ENCODE data around the gene OGFOD2. TPM values are rescaled to one million over a fixed set of nuclear protein-coding genes. Genes with fewer than 3 reads are reported as not detected.
"Not testable (repeated sequence)": the region's sequence is repeated elsewhere in the genome, so short reads cannot be mapped to it uniquely, and the experiment has no call there.

The OGFOD2 gene
- total RNA-seq, 4 donors from 2014 or later: 12.0 to 36.0 (median 18.4) TPM

DNA sequence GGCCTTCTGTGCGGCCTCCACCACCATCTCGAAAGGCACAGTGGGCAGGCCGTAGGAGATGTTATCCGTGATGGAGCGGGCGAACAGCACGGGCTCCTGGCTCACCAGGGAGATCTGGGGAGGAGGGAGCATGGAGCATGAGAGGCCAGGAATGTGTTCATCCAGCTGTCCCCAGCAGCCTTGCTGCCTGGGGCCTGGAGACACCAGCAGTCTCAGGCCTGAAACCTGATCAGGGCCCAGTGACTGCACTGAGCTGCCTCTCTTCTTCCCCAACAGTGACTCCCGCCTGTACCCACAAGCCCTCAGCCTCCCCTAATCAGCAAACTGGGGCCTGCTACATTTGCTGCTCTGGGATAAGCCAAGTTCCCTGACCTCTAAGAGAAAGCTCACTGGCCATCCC, 39.7 kb upstream of the OGFOD2 start:
- TF ChIP-seq POLR2A (IDR thresholded peaks at IDR 0.05) (no peak), POLR2AphosphoS5 (IDR thresholded peaks at IDR 0.05) (no peak), EP300 (IDR thresholded peaks at IDR 0.05; ENCODE audit: low read depth) (no peak)
- TF ChIP-seq, protein P1, sequence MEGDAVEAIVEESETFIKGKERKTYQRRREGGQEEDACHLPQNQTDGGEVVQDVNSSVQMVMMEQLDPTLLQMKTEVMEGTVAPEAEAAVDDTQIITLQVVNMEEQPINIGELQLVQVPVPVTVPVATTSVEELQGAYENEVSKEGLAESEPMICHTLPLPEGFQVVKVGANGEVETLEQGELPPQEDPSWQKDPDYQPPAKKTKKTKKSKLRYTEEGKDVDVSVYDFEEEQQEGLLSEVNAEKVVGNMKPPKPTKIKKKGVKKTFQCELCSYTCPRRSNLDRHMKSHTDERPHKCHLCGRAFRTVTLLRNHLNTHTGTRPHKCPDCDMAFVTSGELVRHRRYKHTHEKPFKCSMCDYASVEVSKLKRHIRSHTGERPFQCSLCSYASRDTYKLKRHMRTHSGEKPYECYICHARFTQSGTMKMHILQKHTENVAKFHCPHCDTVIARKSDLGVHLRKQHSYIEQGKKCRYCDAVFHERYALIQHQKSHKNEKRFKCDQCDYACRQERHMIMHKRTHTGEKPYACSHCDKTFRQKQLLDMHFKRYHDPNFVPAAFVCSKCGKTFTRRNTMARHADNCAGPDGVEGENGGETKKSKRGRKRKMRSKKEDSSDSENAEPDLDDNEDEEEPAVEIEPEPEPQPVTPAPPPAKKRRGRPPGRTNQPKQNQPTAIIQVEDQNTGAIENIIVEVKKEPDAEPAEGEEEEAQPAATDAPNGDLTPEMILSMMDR (IDR thresholded peaks at IDR 0.05): no peak
- intact Hi-C loops (cut with DNase I; ENCODE audit: low total_unique reads): no loop called here

GRCh38 chr12:122937622-122938091, 37.4 kb upstream of the OGFOD2 start:
- intact Hi-C loops (cut with DNase I; ENCODE audit: low total_unique reads): no loop called here
- WGBS, 2 donors (ENCODE audit: low coverage in 1 of 2): 76 to 79% methylated on average over 2 to 3 of the region's 3 CpGs
- Histone ChIP-seq H3K27me3 (no peaks in the 10 kb centered on the region), H3K4me1 (no peaks in the 10 kb centered on the region), H3K27ac (no peak overlapping the region), H3K36me3 (no peaks in the 10 kb centered on the region), H3K9me3 (no peaks in the 10 kb centered on the region), H3K4me3 (no peak overlapping the region)
- DNase-seq: no peak
- in situ Hi-C loops (cut with MboI; ENCODE audit: low pct_ligation_motif_present in 1 of 4, low pct_unique_long_range_greater_than_20kb in 1 of 4, low sequenced_read_pairs in 3 of 4): no loop called here
- TF ChIP-seq POLR2AphosphoS5 (IDR thresholded peaks at IDR 0.05) (no peak), EP300 (IDR thresholded peaks at IDR 0.05; ENCODE audit: low read depth) (no peak), POLR2A (IDR thresholded peaks at IDR 0.05) (no peak)
- TF ChIP-seq, protein P1 (IDR thresholded peaks at IDR 0.05): no peak

More for the DNA sequence above, 39.7 kb upstream of the OGFOD2 start:
- no peaks in the 10 kb centered on the region for H3K27me3 ChIP-seq
- no peaks in the 10 kb centered on the region for H3K36me3 ChIP-seq
- no peak for DNase-seq
- in situ Hi-C loops (cut with MboI; ENCODE audit: low pct_ligation_motif_present in 1 of 4, low pct_unique_long_range_greater_than_20kb in 1 of 4, low sequenced_read_pairs in 3 of 4): no loop called here
- 96% methylated on average over 8 of the region's 8 CpGs; no CpG with 5 or more reads in 1 of the 2 donors for WGBS, 2 donors (ENCODE audit: low coverage in 1 of 2)
- no peaks in the 10 kb centered on the region for H3K4me1 ChIP-seq
- no peaks in the 10 kb centered on the region for H3K9me3 ChIP-seq
- no peak overlapping the region for H3K27ac ChIP-seq
- H3K4me3 ChIP-seq: no peak overlapping the region

DNA sequence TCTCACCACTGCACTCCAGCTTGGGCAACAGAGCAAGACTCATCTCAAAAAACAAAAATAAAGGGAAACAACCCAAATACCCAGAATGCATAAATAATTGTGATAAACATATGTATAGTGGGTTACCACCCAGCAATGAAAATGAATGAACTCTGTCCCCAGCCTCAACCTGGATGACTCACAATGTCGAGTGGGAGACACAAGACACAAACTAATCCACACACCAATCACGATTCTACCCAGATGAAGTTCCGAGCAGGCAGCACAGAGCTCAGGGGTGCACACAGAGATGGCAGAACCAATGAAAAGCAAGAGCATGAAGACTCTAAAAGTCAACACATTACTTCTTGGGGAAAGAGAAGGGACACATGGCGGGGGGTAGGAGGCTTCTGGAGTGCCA, 35.9 kb upstream of the OGFOD2 start:
- Histone ChIP-seq H3K4me3 (no peak overlapping the region), H3K9me3 (no peaks in the 10 kb centered on the region), H3K27me3 (no peaks in the 10 kb centered on the region), H3K4me1 (peaks cover 0 to 6% (median 0%) of the 10 kb centered on the region in 4 donors), H3K36me3 (no peaks in the 10 kb centered on the region), H3K27ac (no peak overlapping the region)
- intact Hi-C loops (cut with DNase I; ENCODE audit: low total_unique reads): no loop called here
- WGBS, 2 donors (ENCODE audit: low coverage in 1 of 2): 76 to 82% methylated on average over 3 to 4 of the region's 4 CpGs
- no peak for DNase-seq
- TF ChIP-seq POLR2A (IDR thresholded peaks at IDR 0.05): no peak
- TF ChIP-seq POLR2AphosphoS5 (IDR thresholded peaks at IDR 0.05): no peak
- TF ChIP-seq, protein P1 (IDR thresholded peaks at IDR 0.05): no peak
- no peak for TF ChIP-seq EP300 (IDR thresholded peaks at IDR 0.05; ENCODE audit: low read depth)
- in situ Hi-C loops (cut with MboI; ENCODE audit: low pct_ligation_motif_present in 1 of 4, low pct_unique_long_range_greater_than_20kb in 1 of 4, low sequenced_read_pairs in 3 of 4): no loop called here

- intact Hi-C loops (cut with DNase I; ENCODE audit: low total_unique reads); in situ Hi-C loops (cut with MboI; ENCODE audit: low pct_ligation_motif_present in 1 of 4, low pct_unique_long_range_greater_than_20kb in 1 of 4, low sequenced_read_pairs in 3 of 4): not testable (repeated sequence)
Measured at GRCh38 chr12:122941351-122941750, 33.7 kb upstream of the OGFOD2 start.

DNA sequence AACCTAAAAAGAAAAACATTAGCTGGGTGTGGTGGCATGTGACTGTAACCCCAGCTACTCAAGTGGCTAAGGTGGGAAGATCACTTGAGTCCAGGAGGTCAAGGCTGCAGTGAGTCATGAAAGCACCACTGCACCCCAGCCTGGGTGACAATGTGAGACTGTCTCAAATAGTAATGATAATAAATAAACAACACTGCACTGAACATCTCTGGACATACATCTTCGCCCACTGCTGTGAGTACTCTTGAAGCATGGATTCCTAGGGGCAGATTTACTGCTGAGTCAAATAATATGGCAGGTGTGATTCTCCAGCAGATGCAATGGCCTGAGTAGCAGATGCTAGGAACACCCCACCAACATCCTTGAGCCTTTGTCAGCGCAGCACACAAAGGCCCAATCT, 32.4 kb upstream of the OGFOD2 start:
- Histone ChIP-seq H3K4me1 (peaks cover 6 to 30% (median 20%) of the 10 kb centered on the region in 4 donors), H3K27ac (peak overlapping the region in 1 of 4 donors; percentile 37), H3K9me3 (no peaks in the 10 kb centered on the region), H3K27me3 (no peaks in the 10 kb centered on the region), H3K4me3 (no peak overlapping the region), H3K36me3 (no peaks in the 10 kb centered on the region)
- DNase-seq: no peak
- intact Hi-C loops (cut with DNase I; ENCODE audit: low total_unique reads) (no loop called here), in situ Hi-C loops (cut with MboI; ENCODE audit: low pct_ligation_motif_present in 1 of 4, low pct_unique_long_range_greater_than_20kb in 1 of 4, low sequenced_read_pairs in 3 of 4) (no loop called here)
- TF ChIP-seq EP300 (IDR thresholded peaks at IDR 0.05; ENCODE audit: low read depth): no peak
- TF ChIP-seq POLR2AphosphoS5 (IDR thresholded peaks at IDR 0.05): no peak
- no peak for TF ChIP-seq POLR2A (IDR thresholded peaks at IDR 0.05)
- TF ChIP-seq, protein P1 (IDR thresholded peaks at IDR 0.05): no peak
- 100% methylated on average over 1 to 2 of the region's 2 CpGs for WGBS, 2 donors (ENCODE audit: low coverage in 1 of 2)

More at GRCh38 chr12:122941351-122941750, 33.7 kb upstream of the OGFOD2 start:
- not testable (repeated sequence) for H3K4me3 ChIP-seq, H3K27me3 ChIP-seq, H3K36me3 ChIP-seq, H3K9me3 ChIP-seq, H3K27ac ChIP-seq, DNase-seq
- H3K4me1 ChIP-seq: peaks cover 0 to 17% (median 8%) of the 10 kb centered on the region in 4 donors
- 80 to 82% methylated on average over 3 to 5 of the region's 5 CpGs for WGBS, 2 donors (ENCODE audit: low coverage in 1 of 2)
